ENCODE results near the gene CBY1. TPM values are rescaled to one million over a fixed set of nuclear protein-coding genes. Genes with fewer than 3 reads are reported as not detected.

The CBY1 gene
- total RNA-seq (2021; fragmentation: NEBNext Ultra II Directional; extraction: Animal tissue kit (Norgen Biotek cat#: 25700)) = 10 to 100 TPM; 21.9 to 32.4 (median 25.9) TPM
- long read RNA-seq, transcript CBY1-201 (5 exons, 1,133 nt) = major isoform, 19 of 33 reads
- long read RNA-seq, partial matches to known transcripts = 7 of 33 reads
- long read RNA-seq, other reads (novel, unspliced or antisense) = 6 of 33 reads

GRCh38 chr22:38656256-38657044 lies at the start of gene CBY1, which contains the start of gene FAM227A:
Gene CBY1 (plus strand): TSS chr22:38656638. CDS start chr22:38668055, 11,417 bp downstream.
Gene FAM227A (minus strand): TSS chr22:38656392. CDS start chr22:38650168, 6,224 bp downstream.
- Mint-ChIP-seq H3K4me3 (peak within 1 kb of the TSS; percentile 94), H3K27me3 (ENCODE audit: insufficient read depth) (no peaks in the 10 kb centered on the region; the same call in 1 of the 2 replicates), H3K27ac (peak within 1 kb of the TSS; percentile 100), H3K36me3 (ENCODE audit: low read depth) (no peaks in the 10 kb centered on the region), H3K4me1 (ENCODE audit: low read depth) (peaks cover 17% of the 10 kb centered on the region), H3K9me3 (no peaks in the 10 kb centered on the region)
- peak; percentile 84 for DNase-seq
- TF ChIP-seq CTCF (IDR thresholded peaks at IDR 0.05) = no peak

- H3K27ac Mint-ChIP-seq = no peak overlapping the region
- no peaks in the 10 kb centered on the region; the same call in 1 of the 2 replicates for H3K27me3 Mint-ChIP-seq (ENCODE audit: insufficient read depth)
- TF ChIP-seq CTCF (IDR thresholded peaks at IDR 0.05) = no peak
- H3K36me3 Mint-ChIP-seq (ENCODE audit: low read depth) = no peaks in the 10 kb centered on the region
- H3K9me3 Mint-ChIP-seq = no peaks in the 10 kb centered on the region
- DNase-seq = no peak
- peaks cover 13% of the 10 kb centered on the region for H3K4me1 Mint-ChIP-seq (ENCODE audit: low read depth)
- H3K4me3 Mint-ChIP-seq = no peak overlapping the region
Observed at GRCh38 chr22:38607680-38608079, 48.8 kb upstream of the CBY1 start.

GRCh38 chr22:38608992-38609750 lies 47.3 kb upstream of the CBY1 start:
- Mint-ChIP-seq H3K4me1 (ENCODE audit: low read depth) (peaks cover 13% of the 10 kb centered on the region), H3K27ac (no peak overlapping the region), H3K27me3 (ENCODE audit: insufficient read depth) (no peaks in the 10 kb centered on the region; the same call in 1 of the 2 replicates), H3K36me3 (ENCODE audit: low read depth) (no peaks in the 10 kb centered on the region), H3K4me3 (no peak overlapping the region), H3K9me3 (no peaks in the 10 kb centered on the region)
- TF ChIP-seq CTCF (IDR thresholded peaks at IDR 0.05) = no peak
- DNase-seq = no peak

GRCh38 chr22:38610234-38610633 lies 46.2 kb upstream of the CBY1 start:
- Mint-ChIP-seq H3K36me3 (ENCODE audit: low read depth) (no peaks in the 10 kb centered on the region), H3K4me1 (ENCODE audit: low read depth) (peaks cover 17% of the 10 kb centered on the region), H3K27me3 (ENCODE audit: insufficient read depth) (no peaks in the 10 kb centered on the region; the same call in 1 of the 2 replicates), H3K9me3 (no peaks in the 10 kb centered on the region), H3K4me3 (no peak overlapping the region), H3K27ac (no peak overlapping the region)
- no peak for TF ChIP-seq CTCF (IDR thresholded peaks at IDR 0.05)
- DNase-seq = no peak

GRCh38 chr22:38611559-38611958 lies 44.9 kb upstream of the CBY1 start:
- Mint-ChIP-seq H3K4me1 (ENCODE audit: low read depth) (peaks cover 8% of the 10 kb centered on the region), H3K9me3 (no peaks in the 10 kb centered on the region), H3K27ac (no peak overlapping the region), H3K4me3 (no peak overlapping the region), H3K36me3 (ENCODE audit: low read depth) (peaks cover 4% of the 10 kb centered on the region; the same call in 1 of the 2 replicates), H3K27me3 (ENCODE audit: insufficient read depth) (no peaks in the 10 kb centered on the region; the same call in 1 of the 2 replicates)
- TF ChIP-seq CTCF (IDR thresholded peaks at IDR 0.05) = no peak
- DNase-seq = no peak
